IgD-negative memory B cell (primary cell): Measurements from ENCODE around the gene LRRC72. TPM values are rescaled to one million over a fixed set of nuclear protein-coding genes. Genes with fewer than 3 reads are reported as not detected.
A peak's percentile ranks its signal among the peaks of the same experiment; 100 is the strongest.

ENCODE experiments used
- H3K27ac Mint-ChIP-seq, 3 donors: one replicate each; pipeline ENCODE4 v1.8.0; 2020 to 2022; ENCODE audit warnings: mild to moderate bottlenecking in 3 of 3, mixed read lengths in 3 of 3, moderate library complexity in 1 of 3
- H3K27me3 Mint-ChIP-seq: one replicate; pipeline ENCODE4 v1.8.0; 2021; ENCODE audit warnings: mixed read lengths
- H3K36me3 Mint-ChIP-seq: one replicate; pipeline ENCODE4 v1.8.0; 2020; ENCODE audit warnings: mild to moderate bottlenecking, mixed read lengths
- H3K4me1 Mint-ChIP-seq, 3 donors: one replicate each; pipeline ENCODE4 v1.8.0; 2020 to 2022; ENCODE audit warnings: mixed read lengths in 3 of 3, mild to moderate bottlenecking in 1 of 3
- H3K4me3 Mint-ChIP-seq, 4 donors: one replicate each; pipeline ENCODE4 v1.8.0; 2020 to 2022; ENCODE audit warnings: mild to moderate bottlenecking in 4 of 4, mixed read lengths in 4 of 4, moderate library complexity in 3 of 4
- H3K9me3 Mint-ChIP-seq, 3 donors: one replicate each; pipeline ENCODE4 v1.8.0; 2020 to 2021; ENCODE audit warnings: mixed read lengths in 3 of 3, mild to moderate bottlenecking in 1 of 3
- polyA plus RNA-seq: library from polyadenylated mRNA; unstranded; fragments of 300-500 nt; fragmentation: Illumina TruSeq; gene quantifications from one replicate; pipeline ENCODE4 v1.2.3, GENCODE V29; 2021

Gene LRRC72
- polyA plus RNA-seq, 1 donor from 2014 or later: not detected

DNA sequence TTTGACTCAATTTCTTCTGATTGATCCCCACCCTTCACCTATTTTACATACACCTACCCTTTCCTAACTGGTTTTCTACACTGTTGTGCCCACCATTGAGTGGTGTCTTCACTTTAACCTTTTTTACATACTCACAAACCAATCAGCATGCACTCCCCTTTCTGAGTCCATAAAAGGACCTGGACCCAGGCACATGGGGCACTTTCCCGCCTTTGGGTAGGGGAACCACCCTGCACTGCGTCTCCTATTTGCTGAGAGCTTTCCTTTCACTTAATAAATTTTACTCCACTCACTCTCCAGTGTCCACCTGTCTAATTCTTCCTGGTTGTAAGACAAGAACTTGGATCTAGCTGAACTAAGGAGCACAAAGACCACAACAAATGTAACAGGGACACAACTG is 85.1 kb downstream of the LRRC72 start:
- peaks cover 10 to 15% (median 14%) of the 10 kb centered on the region in 3 donors for H3K4me1 Mint-ChIP-seq
- H3K4me3 Mint-ChIP-seq: no peak overlapping the region
- H3K27ac Mint-ChIP-seq: no peak overlapping the region
- no peaks in the 10 kb centered on the region for H3K27me3 Mint-ChIP-seq
- no peaks in the 10 kb centered on the region for H3K9me3 Mint-ChIP-seq
- peaks cover 9% of the 10 kb centered on the region for H3K36me3 Mint-ChIP-seq

DNA sequence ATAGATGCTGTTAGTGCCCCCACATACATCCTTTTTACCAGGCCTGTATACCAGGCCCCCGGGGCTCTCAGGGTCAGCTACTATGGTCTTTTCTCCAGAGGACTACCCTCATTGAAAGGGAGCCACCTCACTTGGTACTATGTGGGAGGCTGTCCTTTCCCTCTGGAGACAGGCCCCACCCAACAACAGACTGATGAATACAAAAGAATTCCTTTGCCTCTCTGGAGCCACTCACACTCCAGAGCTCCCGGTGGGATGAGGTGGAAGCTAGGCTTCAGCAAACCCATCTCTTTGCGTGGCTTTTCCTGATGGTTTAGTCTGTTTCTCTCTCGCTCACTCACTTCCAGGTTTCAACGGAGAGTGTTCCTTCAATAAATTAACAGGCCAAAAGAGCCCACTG is 88.6 kb downstream of the LRRC72 start:
- Mint-ChIP-seq H3K4me1 (peaks cover 9 to 11% (median 9%) of the 10 kb centered on the region in 3 donors), H3K4me3 (no peak overlapping the region), H3K27me3 (no peaks in the 10 kb centered on the region), H3K36me3 (peaks cover 13% of the 10 kb centered on the region), H3K27ac (no peak overlapping the region), H3K9me3 (no peaks in the 10 kb centered on the region)

DNA sequence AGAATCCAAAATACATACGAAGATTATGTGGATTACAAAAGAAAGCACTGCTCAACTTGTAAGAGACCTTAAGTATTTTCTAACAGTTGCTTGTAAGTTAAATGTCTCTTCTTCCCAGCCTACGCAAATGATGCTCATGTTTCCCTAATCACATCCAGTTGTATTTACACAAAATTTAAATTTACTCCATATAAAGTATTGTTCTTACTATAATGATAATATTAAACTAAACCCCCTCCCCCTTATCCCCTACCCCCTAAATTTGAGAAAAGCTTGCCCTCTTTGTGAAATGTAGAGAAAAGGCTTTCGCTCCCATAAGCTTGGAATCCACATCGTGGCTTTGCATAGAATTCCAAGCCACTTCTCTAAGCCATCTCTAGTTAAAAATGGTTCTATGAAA is 89.5 kb downstream of the LRRC72 start:
- Mint-ChIP-seq H3K9me3 (no peaks in the 10 kb centered on the region), H3K27ac (no peak overlapping the region), H3K4me1 (peaks cover 8 to 9% (median 8%) of the 10 kb centered on the region in 3 donors), H3K36me3 (peaks cover 14% of the 10 kb centered on the region), H3K4me3 (no peak overlapping the region), H3K27me3 (no peaks in the 10 kb centered on the region)

DNA sequence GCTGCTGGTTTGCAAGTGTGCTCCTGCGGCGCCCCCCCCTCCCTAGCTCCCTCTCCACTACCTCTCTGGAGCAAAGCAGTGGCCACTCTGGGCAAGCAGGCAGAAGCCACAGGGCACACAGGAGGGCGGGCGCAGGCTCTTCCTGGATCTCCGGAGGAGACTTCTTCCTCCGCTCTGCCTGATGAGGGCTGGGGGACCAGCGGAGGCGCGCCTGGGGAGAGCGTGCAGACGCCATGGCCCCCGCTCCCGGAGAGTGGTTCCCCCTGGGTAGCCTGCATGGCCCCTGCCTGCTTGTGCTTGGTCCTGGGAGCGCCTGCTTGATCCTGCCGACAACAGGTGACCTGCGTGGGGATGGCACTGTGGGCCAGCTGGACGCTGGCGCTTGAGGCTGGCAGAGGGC is 89.9 kb downstream of the LRRC72 start:
- peaks cover 8% of the 10 kb centered on the region in 3 donors for H3K4me1 Mint-ChIP-seq
- no peaks in the 10 kb centered on the region for H3K27me3 Mint-ChIP-seq
- peaks cover 16% of the 10 kb centered on the region for H3K36me3 Mint-ChIP-seq
- no peak overlapping the region for H3K27ac Mint-ChIP-seq
- H3K4me3 Mint-ChIP-seq: no peak overlapping the region
- no peaks in the 10 kb centered on the region for H3K9me3 Mint-ChIP-seq

DNA sequence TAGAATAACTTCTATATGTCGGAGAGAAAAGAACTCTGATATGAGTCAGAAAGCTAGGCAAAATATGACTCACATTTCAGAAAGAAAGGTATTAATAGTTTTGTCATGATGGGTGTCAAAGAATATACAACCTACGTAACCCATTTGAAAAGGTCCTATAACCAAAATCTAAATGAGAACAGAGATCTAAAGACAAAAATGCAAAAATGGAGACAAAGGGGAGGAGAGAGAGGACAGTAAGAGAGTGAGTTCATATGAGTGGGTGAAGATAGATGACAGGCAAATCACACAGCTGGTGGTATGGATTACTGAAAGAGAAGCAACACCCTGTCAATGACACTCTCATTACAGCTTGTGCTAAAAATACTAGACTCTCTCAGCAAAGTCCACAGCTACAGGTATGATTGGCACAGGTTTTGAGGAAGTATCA is 93.4 kb downstream of the LRRC72 start:
- peak overlapping the region; percentile 10 to 19 (median 17) for H3K27ac Mint-ChIP-seq
- peaks cover 16% of the 10 kb centered on the region for H3K36me3 Mint-ChIP-seq
- no peak overlapping the region for H3K4me3 Mint-ChIP-seq

DNA sequence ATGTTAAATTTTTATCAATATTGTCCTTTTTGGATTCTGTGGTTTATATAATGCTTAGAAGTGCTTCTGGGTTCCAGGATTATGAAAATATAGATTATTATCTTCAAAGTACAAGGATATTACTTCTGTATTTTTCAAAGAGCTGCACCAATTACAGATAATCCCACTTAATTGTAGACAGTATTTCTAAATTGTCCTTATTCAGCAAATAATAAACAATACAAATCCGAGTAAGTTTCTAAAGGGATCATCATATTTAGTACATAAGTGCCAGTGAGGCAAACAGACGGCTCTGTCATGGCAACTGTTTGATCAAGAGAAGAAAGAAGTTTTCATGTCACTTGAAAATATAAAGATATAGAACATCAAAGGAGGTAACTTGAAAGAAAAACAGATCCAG is 99.8 kb downstream of the LRRC72 start:
- H3K4me3 Mint-ChIP-seq: no peak overlapping the region
- no peaks in the 10 kb centered on the region for H3K9me3 Mint-ChIP-seq
- H3K27me3 Mint-ChIP-seq: no peaks in the 10 kb centered on the region
- peaks cover under 1% of the 10 kb centered on the region for H3K36me3 Mint-ChIP-seq
- no peak overlapping the region for H3K27ac Mint-ChIP-seq
- H3K4me1 Mint-ChIP-seq: peaks cover 0 to 4% (median 0%) of the 10 kb centered on the region in 3 donors

More for the DNA sequence above, 93.4 kb downstream of the LRRC72 start:
- Mint-ChIP-seq H3K4me1 (peaks cover 5 to 8% (median 8%) of the 10 kb centered on the region in 3 donors), H3K27me3 (no peaks in the 10 kb centered on the region), H3K9me3 (no peaks in the 10 kb centered on the region)

DNA sequence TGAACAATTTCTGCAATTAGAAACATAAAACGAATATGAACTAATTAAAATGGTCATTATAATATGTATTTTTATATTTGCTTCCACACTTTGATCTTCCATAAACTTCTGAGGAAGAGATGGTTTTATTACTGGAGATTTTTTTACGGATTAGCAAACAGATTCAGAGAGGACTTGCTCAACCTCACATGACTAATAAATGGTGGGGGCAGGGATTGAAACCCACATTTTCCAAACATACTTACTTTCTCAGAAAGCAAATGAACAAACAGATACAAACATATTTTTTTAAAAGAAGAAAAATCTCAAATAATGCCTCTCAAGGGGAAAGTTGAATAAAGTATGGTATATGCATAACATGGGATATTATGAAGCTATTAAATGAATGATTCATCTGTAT is 100.6 kb downstream of the LRRC72 start:
- Mint-ChIP-seq H3K4me3 (no peak overlapping the region), H3K27ac (no peak overlapping the region), H3K9me3 (no peaks in the 10 kb centered on the region), H3K27me3 (no peaks in the 10 kb centered on the region), H3K36me3 (no peaks in the 10 kb centered on the region), H3K4me1 (peaks cover 0 to 4% (median 0%) of the 10 kb centered on the region in 3 donors)

DNA sequence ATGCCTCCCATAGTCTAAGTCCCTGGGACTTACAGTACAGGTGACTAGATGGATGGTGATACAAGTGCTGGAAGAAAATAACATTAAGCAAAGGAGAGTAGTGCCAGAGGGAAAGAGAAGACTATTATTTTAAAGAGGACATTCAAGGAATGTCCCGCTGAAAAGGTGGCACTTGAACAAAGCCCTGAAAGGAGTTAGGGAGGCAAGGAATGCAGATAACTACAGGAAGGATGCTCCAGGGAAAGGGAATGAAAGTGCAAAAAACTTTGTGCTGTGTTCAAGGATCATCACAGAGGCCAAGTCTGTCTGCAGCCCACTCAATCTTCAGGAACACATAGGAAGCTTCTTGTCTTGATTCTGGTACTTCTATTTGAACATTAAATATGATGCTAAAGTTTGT is 104.0 kb downstream of the LRRC72 start:
- H3K9me3 Mint-ChIP-seq: no peaks in the 10 kb centered on the region
- peaks cover 2% of the 10 kb centered on the region for H3K36me3 Mint-ChIP-seq
- no peak overlapping the region for H3K4me3 Mint-ChIP-seq
- peaks cover 0 to 7% (median 6%) of the 10 kb centered on the region in 3 donors for H3K4me1 Mint-ChIP-seq
- no peaks in the 10 kb centered on the region for H3K27me3 Mint-ChIP-seq
- no peak overlapping the region for H3K27ac Mint-ChIP-seq

Other genes with a start within 250 kb of the LRRC72 start
- gene CRPPA, start 105.3 kb upstream of the LRRC72 start, polyA plus RNA-seq: 0.79 TPM
- not detected for gene SOSTDC1, start 61.1 kb upstream of the LRRC72 start, polyA plus RNA-seq
- gene ANKMY2, start 118.9 kb downstream of the LRRC72 start, polyA plus RNA-seq: 16.9 TPM
- 43.8 TPM for gene BZW2, start 119.4 kb downstream of the LRRC72 start, polyA plus RNA-seq
- gene TSPAN13, start 226.9 kb downstream of the LRRC72 start, polyA plus RNA-seq: 72.8 TPM